H9 (cell line): Measurements from ENCODE around the gene LRRFIP1. TPM values are rescaled to one million over a fixed set of nuclear protein-coding genes. Genes with fewer than 3 reads are reported as not detected.
"Not testable (repeated sequence)": the region's sequence is repeated elsewhere in the genome, so short reads cannot be mapped to it uniquely, and the experiment has no call there.

Experiments used
- DNase-seq: peaks from one replicate; pipeline ENCODE4 v3.0.0-alpha.2; 2017
- H2AFZ ChIP-seq: one replicate; pipeline ENCODE4 v1.6.1; 2013; ENCODE audit warnings: mild to moderate bottlenecking, low read length, control low read depth, moderate library complexity
- H2AK5ac ChIP-seq: 2 replicates; pipeline ENCODE4 v1.6.1; 2013; ENCODE audit warnings: low read length, control low read depth, mixed read lengths; ENCODE audit not compliant: insufficient read length
- H2BK120ac ChIP-seq: one replicate; pipeline ENCODE4 v1.6.1; 2013; ENCODE audit warnings: low read depth, mild to moderate bottlenecking, low read length, control low read depth, inconsistent platforms; ENCODE audit not compliant: poor library complexity, severe bottlenecking
- H2BK12ac ChIP-seq: 2 replicates; pipeline ENCODE4 v1.6.1; 2013; ENCODE audit warnings: low read length, control low read depth, mixed read lengths, low read depth; ENCODE audit not compliant: insufficient read length
- H2BK15ac ChIP-seq: 2 replicates; pipeline ENCODE4 v1.6.1; 2013; ENCODE audit warnings: low read depth, low read length, control low read depth
- H2BK20ac ChIP-seq: one replicate; pipeline ENCODE4 v1.6.1; 2013; ENCODE audit warnings: low read depth, mild to moderate bottlenecking, low read length, control low read depth, inconsistent platforms; ENCODE audit not compliant: poor library complexity, severe bottlenecking
- H2BK5ac ChIP-seq: 2 replicates; pipeline ENCODE4 v1.6.1; 2013; ENCODE audit warnings: low read length, control low read depth, mixed read lengths; ENCODE audit not compliant: insufficient read length
- H3K14ac ChIP-seq: 2 replicates; pipeline ENCODE4 v1.6.1; 2013; ENCODE audit warnings: low read length, control low read depth; ENCODE audit not compliant: insufficient read depth
- H3K18ac ChIP-seq: 2 replicates; pipeline ENCODE4 v1.6.1; 2013; ENCODE audit warnings: low read depth, mild to moderate bottlenecking, mixed read lengths, low read length, control low read depth; ENCODE audit not compliant: insufficient read length
- H3K23ac ChIP-seq: 2 replicates; pipeline ENCODE4 v1.6.1; 2013; ENCODE audit warnings: low read length, control low read depth, mixed read lengths, low read depth; ENCODE audit not compliant: insufficient read length
- H3K23me2 ChIP-seq: 2 replicates; pipeline ENCODE4 v1.6.1; 2013; ENCODE audit warnings: low read depth, mild to moderate bottlenecking, mixed read lengths, low read length, control low read depth; ENCODE audit not compliant: insufficient read length, poor library complexity, severe bottlenecking
- H3K27ac ChIP-seq: 2 replicates; pipeline ENCODE4 v1.5.1; 2013; ENCODE audit warnings: low read length, control low read depth, mixed read lengths, low read depth; ENCODE audit not compliant: insufficient read length
- H3K27me3 ChIP-seq: 2 replicates; pipeline ENCODE4 v1.6.1; 2013; ENCODE audit warnings: low read length, control low read depth, inconsistent platforms; ENCODE audit not compliant: insufficient read depth
- H3K4ac ChIP-seq: 2 replicates; pipeline ENCODE4 v1.6.1; 2013; ENCODE audit warnings: low read depth, mild to moderate bottlenecking, control low read depth, inconsistent platforms, low read length, moderate library complexity
- H3K4me1 ChIP-seq: 2 replicates; pipeline ENCODE4 v1.6.1; 2013; ENCODE audit warnings: low read length, control low read depth, inconsistent platforms; ENCODE audit not compliant: insufficient read depth
- H3K4me2 ChIP-seq: 2 replicates; pipeline ENCODE4 v1.6.1; 2013; ENCODE audit warnings: low read length, control low read depth, mixed read lengths; ENCODE audit not compliant: insufficient read length, insufficient read depth
- H3K56ac ChIP-seq: 2 replicates; pipeline ENCODE4 v1.6.1; 2013; ENCODE audit warnings: low read depth, mild to moderate bottlenecking, mixed read lengths, low read length, control low read depth; ENCODE audit not compliant: insufficient read length
- H3K79me1 ChIP-seq: 2 replicates; pipeline ENCODE4 v1.6.1; 2013; ENCODE audit warnings: low read depth, mild to moderate bottlenecking, moderate library complexity, low read length, control low read depth, inconsistent platforms; ENCODE audit not compliant: insufficient read depth, poor library complexity, severe bottlenecking
- H3K79me2 ChIP-seq: 2 replicates; pipeline ENCODE4 v1.6.1; 2013; ENCODE audit warnings: low read length, control low read depth, inconsistent platforms; ENCODE audit not compliant: insufficient read depth
- H3K9ac ChIP-seq: 2 replicates; pipeline ENCODE4 v1.6.1; 2013; ENCODE audit warnings: low read length, control low read depth, mixed read lengths; ENCODE audit not compliant: insufficient read length; ENCODE audit errors: extremely low read depth
- H3K9me3 ChIP-seq: one replicate; pipeline ENCODE4 v1.6.1; 2013; ENCODE audit warnings: low read depth, low read length, inconsistent platforms; ENCODE audit not compliant: control insufficient read depth
- H3T11ph ChIP-seq: one replicate; pipeline ENCODE4 v1.6.1; 2013; ENCODE audit warnings: mild to moderate bottlenecking, low read length, control low read depth, inconsistent platforms
- H4K20me1 ChIP-seq: one replicate; pipeline ENCODE4 v1.6.1; 2013; ENCODE audit not compliant: control insufficient read depth, insufficient read length, insufficient read depth
- H4K5ac ChIP-seq: 2 replicates; pipeline ENCODE4 v1.6.1; 2013; ENCODE audit warnings: low read depth, mild to moderate bottlenecking, mixed read lengths, low read length, control low read depth; ENCODE audit not compliant: insufficient read length
- H4K8ac ChIP-seq: replicated peaks from 2 replicates; pipeline ENCODE4 v1.6.1; 2013; ENCODE audit warnings: low read length, control low read depth, mixed read lengths, low read depth; ENCODE audit not compliant: insufficient read length
- H4K91ac ChIP-seq: 2 replicates; pipeline ENCODE4 v1.6.1; 2013; ENCODE audit warnings: low read depth, mild to moderate bottlenecking, moderate library complexity, mixed read lengths, low read length, control low read depth; ENCODE audit not compliant: insufficient read length
- H3K27ac Mint-ChIP-seq, 3 experiments: 2 replicates in 2 of 3; 3 replicates in 1 of 3; pipeline ENCODE4 v1.8.0; 2020 to 2021; ENCODE audit warnings: mixed read lengths in 3 of 3, mild to moderate bottlenecking in 1 of 3, moderate library complexity in 1 of 3
- H3K27me3 Mint-ChIP-seq: 2 replicates; pipeline ENCODE4 v1.8.0; 2021; ENCODE audit warnings: low read depth, mild to moderate bottlenecking, moderate library complexity, mixed read lengths
- H3K36me3 Mint-ChIP-seq, 3 experiments: 2 replicates in 2 of 3; 3 replicates in 1 of 3; pipeline ENCODE4 v1.8.0; 2020 to 2021; ENCODE audit warnings: low read depth in 3 of 3, mixed read lengths in 3 of 3; ENCODE audit not compliant: insufficient read depth in 1 of 3
- H3K4me1 Mint-ChIP-seq, 2 experiments: 2 replicates each; pipeline ENCODE4 v1.8.0; 2020; ENCODE audit warnings: mixed read lengths in 2 of 2
- H3K4me3 Mint-ChIP-seq, 2 experiments: 2 replicates in 1 of 2; 3 replicates in 1 of 2; pipeline ENCODE4 v1.8.0; 2020 to 2021; ENCODE audit warnings: mild to moderate bottlenecking in 2 of 2, mixed read lengths in 2 of 2, moderate library complexity in 1 of 2
- H3K9me3 Mint-ChIP-seq, 2 experiments: 2 replicates in 1 of 2; 3 replicates in 1 of 2; pipeline ENCODE4 v1.8.0; 2020; ENCODE audit warnings: mild to moderate bottlenecking in 2 of 2, mixed read lengths in 2 of 2, moderate library complexity in 1 of 2
- CTCF ChIP-seq: fragments of 200-600 bp; sonication (generic); conservative IDR thresholded peaks from 3 replicates; pipeline ENCODE4 v1.8.0; 2021; ENCODE audit warnings: antibody characterized with exemption, mild to moderate bottlenecking
- whole genome bisulfite sequencing: extraction: QIAGEN DNeasy Blood & Tissue Kit; methylation state at CpG from one replicate; pipeline ENCODE4 v1.1.7; 2013; ENCODE audit warnings: missing lambda C conversion rate, low lambda C conversion rate, mixed read lengths; ENCODE audit not compliant: insufficient read length; ENCODE audit errors: extremely low coverage; 5-methylcytosine and 5-hydroxymethylcytosine counted together
- total RNA-seq: library from RNA; stranded (reverse); gene quantifications from 2 replicates; pipeline ENCODE4 v1.2.1, GENCODE V29; 2021

The LRRFIP1 gene
- total RNA-seq, 1 experiment from 2014 or later: 38.5 TPM

GRCh38 chr2:237782181-237782580, 154.8 kb downstream of the LRRFIP1 start:
- no peak overlapping the region for H2BK5ac ChIP-seq
- H4K20me1 ChIP-seq: no peaks in the 10 kb centered on the region
- no peak overlapping the region for H3K14ac ChIP-seq
- no peak overlapping the region for H3K27ac ChIP-seq
- H2BK120ac ChIP-seq: no peak overlapping the region
- H3K27ac Mint-ChIP-seq: no peak overlapping the region
- no peak overlapping the region for H2BK15ac ChIP-seq
- H3K4me3 Mint-ChIP-seq: no peak overlapping the region
- H4K91ac ChIP-seq: no peak overlapping the region
- WGBS: no CpG with 5 or more reads among the region's 7 CpGs
- peaks cover 46 to 70% (median 55%) of the 10 kb centered on the region in 3 experiments for H3K36me3 Mint-ChIP-seq
- H3K4me2 ChIP-seq: no peak overlapping the region
- no peaks in the 10 kb centered on the region for H3K4me1 ChIP-seq
- H3K27me3 Mint-ChIP-seq: peaks cover 2% of the 10 kb centered on the region; the same call in 1 of the 2 replicates
- no peak for DNase-seq
- no peak overlapping the region for H3T11ph ChIP-seq
- H3K79me1 ChIP-seq: no peaks in the 10 kb centered on the region
- H3K9me3 ChIP-seq: peaks cover 8% of the 10 kb centered on the region
- H3K23ac ChIP-seq: no peak overlapping the region
- no peak overlapping the region for H2BK12ac ChIP-seq
- no peaks in the 10 kb centered on the region for H3K4me1 Mint-ChIP-seq
- H2AK5ac ChIP-seq: no peak overlapping the region
- H2AFZ ChIP-seq: no peak overlapping the region
- H4K5ac ChIP-seq: no peak overlapping the region
- no peaks in the 10 kb centered on the region for H3K23me2 ChIP-seq
- no peaks in the 10 kb centered on the region for H3K27me3 ChIP-seq
- no peaks in the 10 kb centered on the region for H3K79me2 ChIP-seq
- H3K18ac ChIP-seq: no peak overlapping the region
- H3K9ac ChIP-seq: no peak overlapping the region
- peaks cover 19 to 27% of the 10 kb centered on the region in 2 experiments for H3K9me3 Mint-ChIP-seq
- no peak overlapping the region for H2BK20ac ChIP-seq
- H3K56ac ChIP-seq: no peak overlapping the region
- H4K8ac ChIP-seq: no peak overlapping the region
- no peak overlapping the region for H3K4ac ChIP-seq
- TF ChIP-seq CTCF: no peak

GRCh38 chr2:237783678-237784077, 156.3 kb downstream of the LRRFIP1 start:
- H3K9ac ChIP-seq, H3K23me2 ChIP-seq, H3K56ac ChIP-seq, H2AFZ ChIP-seq, H3K4me2 ChIP-seq, H2BK12ac ChIP-seq, H3K79me2 ChIP-seq, H3K18ac ChIP-seq, H3K27ac Mint-ChIP-seq, H3T11ph ChIP-seq, H3K9me3 ChIP-seq, H2AK5ac ChIP-seq, H3K4me1 Mint-ChIP-seq, H3K4me1 ChIP-seq, H2BK120ac ChIP-seq, H3K14ac ChIP-seq, H2BK5ac ChIP-seq, H3K4ac ChIP-seq, H2BK15ac ChIP-seq, DNase-seq, H3K27me3 ChIP-seq, H3K27ac ChIP-seq, H3K27me3 Mint-ChIP-seq, H4K91ac ChIP-seq, H3K4me3 Mint-ChIP-seq, H3K23ac ChIP-seq, H3K79me1 ChIP-seq, H4K20me1 ChIP-seq, H2BK20ac ChIP-seq, H4K8ac ChIP-seq, H4K5ac ChIP-seq: not testable (repeated sequence)
- Mint-ChIP-seq H3K36me3 (peaks cover 36 to 62% (median 48%) of the 10 kb centered on the region in 3 experiments), H3K9me3 (peaks cover 21 to 34% of the 10 kb centered on the region in 2 experiments)
- no CpG with 5 or more reads among the region's 5 CpGs for WGBS
